Muscle of leg (tissue), 11 donors: ENCODE data around the gene TMED5. TPM values are rescaled to one million over a fixed set of nuclear protein-coding genes. Genes with fewer than 3 reads are reported as not detected.

Experiments
- DNase-seq: peaks from one replicate; pipeline ENCODE4 v3.0.0; 2013
- H3K27ac ChIP-seq: one replicate; pipeline ENCODE4 v1.5.1; 2013; ENCODE audit warnings: mild to moderate bottlenecking, low read length, control low read depth
- H3K27me3 ChIP-seq: one replicate; pipeline ENCODE4 v1.6.1; 2013; ENCODE audit warnings: low read length; ENCODE audit not compliant: control insufficient read depth, insufficient read depth
- H3K36me3 ChIP-seq: one replicate; pipeline ENCODE4 v1.6.1; 2013; ENCODE audit warnings: low read length; ENCODE audit not compliant: control insufficient read depth, insufficient read depth
- H3K4me1 ChIP-seq: one replicate; pipeline ENCODE4 v1.6.1; 2013; ENCODE audit warnings: low read length; ENCODE audit not compliant: control insufficient read depth, insufficient read depth
- H3K4me3 ChIP-seq: one replicate; pipeline ENCODE4 v1.5.1; 2013; ENCODE audit warnings: low read length, control low read depth
- H3K9me3 ChIP-seq: replicated peaks from 2 replicates; pipeline ENCODE4 v1.6.1; 2013; ENCODE audit warnings: low read depth, low read length; ENCODE audit not compliant: control insufficient read depth
- WGBS: methylation state at CpG from one replicate; pipeline ENCODE4 v1.1.5; 2013; ENCODE audit warnings: missing lambda C conversion rate; ENCODE audit not compliant: insufficient coverage; 5-methylcytosine and 5-hydroxymethylcytosine counted together
- polyA plus RNA-seq, 8 donors: library from polyadenylated mRNA; unstranded; fragments of 120-200 nt; gene quantifications; one replicate each; pipeline versions ENCODE4 v1.2.1 to v1.2.3, GENCODE V29; 2013; ENCODE audit warnings: inconsistent platforms in 1 of 8, low replicate concordance in 1 of 8; ENCODE audit not compliant: insufficient read length in 8 of 8, insufficient read depth in 1 of 8
- total RNA-seq: library from RNA; stranded (reverse); fragments of 120-200 nt; gene quantifications from one replicate; pipeline ENCODE4 v1.2.4, GENCODE V29; 2013

TMED5 gene
- total and polyA plus RNA-seq, 9 donors, result 18.2 to 28.5 (median 23.3) TPM

- Histone ChIP-seq H3K4me1 (no peaks in the 10 kb centered on the region), H3K4me3 (no peak overlapping the region), H3K27ac (no peak overlapping the region), H3K9me3 (no peaks in the 10 kb centered on the region), H3K27me3 (no peaks in the 10 kb centered on the region), H3K36me3 (peaks cover 10% of the 10 kb centered on the region)
- no peak for DNase-seq
- no CpG with 5 or more reads among the region's 3 CpGs for WGBS
Observed at GRCh38 chr1:93155335-93155734, 24.9 kb downstream of the TMED5 start.

DNA sequence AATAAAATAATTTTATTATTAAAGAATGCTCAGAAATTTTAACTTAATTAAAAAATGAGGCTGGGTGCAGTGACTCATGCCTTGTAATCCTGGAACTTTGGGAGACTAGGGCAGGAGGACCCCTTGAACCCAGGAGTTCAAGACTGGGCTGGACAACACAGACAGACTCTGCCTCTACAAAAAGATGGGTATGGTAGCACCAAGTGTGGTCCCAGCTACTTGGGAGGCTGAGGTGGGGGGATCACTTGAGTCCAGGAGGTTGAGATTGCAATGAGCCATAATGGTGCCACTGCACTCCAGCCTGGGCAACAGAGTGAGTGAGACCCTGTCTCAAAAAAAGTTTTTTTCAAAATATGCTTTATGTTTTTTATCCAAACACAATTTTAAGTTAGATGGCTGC is 25.3 kb downstream of the TMED5 start:
- Histone ChIP-seq H3K4me1 (no peaks in the 10 kb centered on the region), H3K9me3 (no peaks in the 10 kb centered on the region), H3K4me3 (no peak overlapping the region), H3K27ac (no peak overlapping the region), H3K36me3 (peaks cover 10% of the 10 kb centered on the region), H3K27me3 (no peaks in the 10 kb centered on the region)
- no peak for DNase-seq

DNA sequence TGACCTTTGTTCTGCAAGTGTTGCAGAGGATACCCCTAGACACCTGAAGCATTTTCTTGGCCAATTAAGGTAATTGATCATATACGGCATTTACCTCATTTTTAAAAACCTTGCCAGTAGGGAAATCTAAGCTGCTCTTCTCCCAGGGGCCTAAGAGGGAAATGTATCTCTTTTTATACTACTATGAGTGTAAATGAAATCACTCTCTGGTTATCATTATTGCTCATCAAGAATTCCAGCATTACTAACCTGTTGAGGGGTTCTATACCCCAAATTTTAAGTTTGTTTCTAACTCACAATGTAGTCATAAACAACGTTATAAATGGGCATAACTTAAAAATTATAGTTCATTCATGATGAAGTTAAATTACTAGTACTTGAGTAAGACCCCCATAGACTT is 27.4 kb downstream of the TMED5 start:
- no peak overlapping the region for H3K27ac ChIP-seq
- H3K4me3 ChIP-seq, result no peak overlapping the region
- no peaks in the 10 kb centered on the region for H3K4me1 ChIP-seq
- no peaks in the 10 kb centered on the region for H3K9me3 ChIP-seq
- no peak for DNase-seq
- H3K27me3 ChIP-seq, result no peaks in the 10 kb centered on the region
- no CpG with 5 or more reads among the region's 2 CpGs for WGBS
- H3K36me3 ChIP-seq, result peaks cover 17% of the 10 kb centered on the region

DNA sequence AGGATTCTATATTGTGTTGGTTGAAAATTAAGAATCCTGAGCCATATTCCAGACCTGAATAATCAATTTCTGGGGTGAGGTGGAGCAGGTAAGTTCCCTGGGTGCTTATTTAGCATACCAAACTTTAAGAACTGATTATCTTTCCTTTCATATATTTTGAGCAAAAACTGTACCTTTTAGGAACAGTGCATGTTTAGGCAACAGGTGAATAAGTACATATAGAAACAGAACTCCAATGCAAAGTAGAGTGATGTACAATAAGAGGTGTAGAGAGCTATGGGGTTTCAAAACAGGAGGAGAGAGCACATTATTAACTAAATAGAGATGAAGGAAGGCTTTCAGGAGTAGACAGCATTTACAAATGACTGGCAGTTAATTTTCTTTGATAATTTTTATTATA is 28.7 kb downstream of the TMED5 start:
- Histone ChIP-seq H3K36me3 (peaks cover 14% of the 10 kb centered on the region), H3K4me1 (no peaks in the 10 kb centered on the region)

GRCh38 chr1:93150729-93151128 is 29.5 kb downstream of the TMED5 start:
- H3K36me3 ChIP-seq, result peaks cover 14% of the 10 kb centered on the region
- no CpG with 5 or more reads among the region's 1 CpG for WGBS
- no peaks in the 10 kb centered on the region for H3K9me3 ChIP-seq
- H3K4me1 ChIP-seq, result no peaks in the 10 kb centered on the region
- no peak for DNase-seq
- H3K4me3 ChIP-seq, result no peak overlapping the region
- H3K27ac ChIP-seq, result no peak overlapping the region
- H3K27me3 ChIP-seq, result no peaks in the 10 kb centered on the region

More for the DNA sequence above, 28.7 kb downstream of the TMED5 start:
- no peaks in the 10 kb centered on the region for H3K27me3 ChIP-seq
- no peak overlapping the region for H3K27ac ChIP-seq
- H3K4me3 ChIP-seq, result no peak overlapping the region
- no peaks in the 10 kb centered on the region for H3K9me3 ChIP-seq
- DNase-seq, result no peak

GRCh38 chr1:93148001-93148400 is 32.2 kb downstream of the TMED5 start:
- H3K36me3 ChIP-seq, result peaks cover 9% of the 10 kb centered on the region
- H3K9me3 ChIP-seq, result no peaks in the 10 kb centered on the region
- no peak overlapping the region for H3K27ac ChIP-seq
- DNase-seq, result peak; percentile 7
- WGBS, result 37% methylated on average over 6 of the region's 7 CpGs
- H3K4me1 ChIP-seq, result no peaks in the 10 kb centered on the region
- no peaks in the 10 kb centered on the region for H3K27me3 ChIP-seq
- no peak overlapping the region for H3K4me3 ChIP-seq

GRCh38 chr1:93143769-93144168 is 36.4 kb downstream of the TMED5 start:
- peaks cover 4% of the 10 kb centered on the region for H3K36me3 ChIP-seq
- DNase-seq, result no peak
- H3K9me3 ChIP-seq, result no peaks in the 10 kb centered on the region
- H3K4me3 ChIP-seq, result no peak overlapping the region
- no CpG with 5 or more reads among the region's 4 CpGs for WGBS
- no peaks in the 10 kb centered on the region for H3K4me1 ChIP-seq
- no peak overlapping the region for H3K27ac ChIP-seq
- no peaks in the 10 kb centered on the region for H3K27me3 ChIP-seq

DNA sequence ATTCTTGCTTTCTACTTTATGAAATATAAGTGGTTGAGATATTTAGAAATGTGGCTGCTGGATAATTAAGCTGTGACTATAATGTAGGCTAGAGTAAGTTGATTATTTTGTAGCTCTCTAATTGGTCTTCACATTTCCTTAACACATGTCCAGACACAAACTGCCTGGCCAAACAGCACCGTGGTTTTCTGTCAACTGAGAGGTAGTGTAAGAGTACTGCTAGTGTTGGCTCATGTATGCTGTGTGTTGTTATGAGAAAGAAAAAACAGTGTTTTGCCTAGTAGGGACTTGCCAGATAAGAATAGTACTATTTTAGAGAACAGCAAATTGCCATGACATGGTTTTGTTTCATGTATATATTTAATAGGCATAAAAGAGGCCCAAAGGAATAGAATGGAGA is 37.1 kb downstream of the TMED5 start:
- Histone ChIP-seq H3K27ac (no peak overlapping the region), H3K4me3 (no peak overlapping the region), H3K4me1 (no peaks in the 10 kb centered on the region), H3K27me3 (no peaks in the 10 kb centered on the region), H3K36me3 (peaks cover 2% of the 10 kb centered on the region), H3K9me3 (no peaks in the 10 kb centered on the region)
- DNase-seq, result no peak
- no CpG with 5 or more reads among the region's 1 CpG for WGBS

GRCh38 chr1:93142161-93142560 is 38.1 kb downstream of the TMED5 start:
- no peak overlapping the region for H3K27ac ChIP-seq
- H3K27me3 ChIP-seq, result no peaks in the 10 kb centered on the region
- WGBS, result no CpG with 5 or more reads among the region's 2 CpGs
- no peaks in the 10 kb centered on the region for H3K9me3 ChIP-seq
- DNase-seq, result no peak
- H3K36me3 ChIP-seq, result no peaks in the 10 kb centered on the region
- no peak overlapping the region for H3K4me3 ChIP-seq
- H3K4me1 ChIP-seq, result no peaks in the 10 kb centered on the region

GRCh38 chr1:93140106-93140505 is 40.1 kb downstream of the TMED5 start:
- DNase-seq, result no peak
- no peaks in the 10 kb centered on the region for H3K4me1 ChIP-seq
- no peak overlapping the region for H3K27ac ChIP-seq
- H3K27me3 ChIP-seq, result no peaks in the 10 kb centered on the region
- H3K4me3 ChIP-seq, result no peak overlapping the region
- H3K9me3 ChIP-seq, result no peaks in the 10 kb centered on the region
- no CpG with 5 or more reads among the region's 1 CpG for WGBS
- H3K36me3 ChIP-seq, result peaks cover 9% of the 10 kb centered on the region

- whole genome bisulfite sequencing, result no CpG with 5 or more reads among the region's 3 CpGs
- peaks cover 17% of the 10 kb centered on the region for H3K36me3 ChIP-seq
- H3K27ac ChIP-seq, result no peak overlapping the region
- H3K27me3 ChIP-seq, result no peaks in the 10 kb centered on the region
- H3K4me1 ChIP-seq, result no peaks in the 10 kb centered on the region
- no peak for DNase-seq
- H3K9me3 ChIP-seq, result no peaks in the 10 kb centered on the region
- no peak overlapping the region for H3K4me3 ChIP-seq
Observed at GRCh38 chr1:93137604-93138292, 42.5 kb downstream of the TMED5 start.
